GM10266 (cell line): ENCODE results near the gene IRAK3.

ENCODE experiments used
- DNase-seq: peaks from one replicate; pipeline ENCODE4 v3.0.0; 2012; ENCODE audit errors: extremely low spot score
- CTCF ChIP-seq: IDR thresholded peaks from 2 replicates; pipeline ENCODE4 v1.5.1; 2012; ENCODE audit warnings: mild to moderate bottlenecking, low read depth; ENCODE audit not compliant: control insufficient read depth, insufficient read depth; ENCODE audit errors: missing control alignments

IRAK3 gene

GRCh38 chr12:66251049-66251448 lies 62.0 kb downstream of the IRAK3 start:
- no peak for DNase-seq
- no peak for TF ChIP-seq CTCF

GRCh38 chr12:66252771-66253170 lies 63.8 kb downstream of the IRAK3 start:
- no peak for TF ChIP-seq CTCF
- DNase-seq, result no peak

- DNase-seq, result no peak
- no peak for TF ChIP-seq CTCF
These were observed 66.7 kb downstream of the IRAK3 start for GRCh38 chr12:66255737-66256136.

GRCh38 chr12:66258011-66258410 lies 69.0 kb downstream of the IRAK3 start:
- no peak for DNase-seq
- TF ChIP-seq CTCF, result no peak

- no peak for DNase-seq
- TF ChIP-seq CTCF, result no peak
These were observed 73.7 kb downstream of the IRAK3 start for GRCh38 chr12:66262737-66263136.

- DNase-seq, result no peak
- TF ChIP-seq CTCF, result no peak
These were observed 79.5 kb downstream of the IRAK3 start for GRCh38 chr12:66268562-66268961.

GRCh38 chr12:66269142-66269541 lies 80.1 kb downstream of the IRAK3 start:
- TF ChIP-seq CTCF, result no peak
- DNase-seq, result no peak
